Large intestine (tissue), 3 donors: ENCODE results near the gene NBPF12. TPM values are rescaled to one million over a fixed set of nuclear protein-coding genes. Genes with fewer than 3 reads are reported as not detected.
"Not testable (repeated sequence)": the region's sequence is repeated elsewhere in the genome, so short reads cannot be mapped to it uniquely, and the experiment has no call there.

ENCODE experiments used
- DNase-seq, 2 donors: peaks; one replicate each; pipeline versions ENCODE4 v3.0.0 to v3.0.0-alpha.2; 2013
- H3K27ac ChIP-seq: one replicate; pipeline ENCODE4 v1.5.1; 2013; ENCODE audit warnings: low read length
- H3K27me3 ChIP-seq: 2 replicates; pipeline ENCODE4 v1.6.1; 2013; ENCODE audit warnings: low read length; ENCODE audit not compliant: control insufficient read depth, insufficient read depth
- H3K36me3 ChIP-seq: 2 replicates; pipeline ENCODE4 v1.6.1; 2013; ENCODE audit warnings: low read length; ENCODE audit not compliant: control insufficient read depth, insufficient read depth
- H3K4me1 ChIP-seq: one replicate; pipeline ENCODE4 v1.6.1; 2013; ENCODE audit warnings: low read length; ENCODE audit not compliant: control insufficient read depth, insufficient read depth
- H3K4me3 ChIP-seq: one replicate; pipeline ENCODE4 v1.5.1; 2013; ENCODE audit warnings: low read length
- H3K9me3 ChIP-seq: one replicate; pipeline ENCODE4 v1.6.1; 2013; ENCODE audit warnings: mild to moderate bottlenecking, low read depth, low read length, moderate library complexity; ENCODE audit not compliant: control insufficient read depth
- WGBS: methylation state at CpG from one replicate; pipeline ENCODE4 v1.1.5; 2013; ENCODE audit warnings: low lambda C conversion rate; ENCODE audit not compliant: insufficient coverage; 5-methylcytosine and 5-hydroxymethylcytosine counted together
- polyA plus RNA-seq: library from polyadenylated mRNA; unstranded; fragments of 120-200 nt; gene quantifications from one replicate; pipeline ENCODE4 v1.2.1, GENCODE V29; 2013

The NBPF12 gene
- polyA plus RNA-seq, 1 donor = 17.5 TPM

- H3K27ac ChIP-seq, H3K4me1 ChIP-seq, DNase-seq, H3K36me3 ChIP-seq, H3K9me3 ChIP-seq, H3K4me3 ChIP-seq, H3K27me3 ChIP-seq: not testable (repeated sequence)
- WGBS = 60% methylated on average over 2 of the region's 4 CpGs
These were observed 47.7 kb downstream of the NBPF12 start for GRCh38 chr1:146985855-146986254.

- not testable (repeated sequence) for H3K4me1 ChIP-seq, H3K27me3 ChIP-seq
- WGBS = no CpG with 5 or more reads among the region's 4 CpGs
These were observed 48.3 kb downstream of the NBPF12 start for GRCh38 chr1:146986450-146986849.

DNA sequence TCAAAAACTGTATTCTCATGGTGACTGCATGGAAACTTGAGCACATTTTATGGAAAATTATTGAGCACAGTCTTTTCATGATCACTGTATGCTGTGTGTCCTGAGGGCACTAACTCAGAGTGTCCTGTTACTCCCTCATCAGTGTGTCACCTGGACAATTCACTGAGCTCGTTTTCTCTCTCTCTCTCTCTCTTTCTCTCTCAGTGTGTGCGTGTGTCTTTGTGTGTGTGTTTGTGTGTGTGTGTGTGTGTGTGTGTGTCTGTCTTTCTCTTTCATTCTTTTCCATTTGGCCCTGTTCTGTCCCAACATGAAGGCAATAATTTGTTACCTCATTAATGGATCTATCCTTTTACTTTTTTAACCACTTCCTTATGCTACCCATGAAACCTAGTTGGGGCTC lies 49.4 kb downstream of the NBPF12 start:
- not testable (repeated sequence) for H3K4me3 ChIP-seq, H3K27me3 ChIP-seq, DNase-seq, H3K9me3 ChIP-seq, H3K4me1 ChIP-seq, H3K36me3 ChIP-seq, H3K27ac ChIP-seq
- WGBS = no CpG with 5 or more reads among the region's 2 CpGs

More at GRCh38 chr1:146986450-146986849, 48.3 kb downstream of the NBPF12 start:
- not testable (repeated sequence) for DNase-seq, H3K27ac ChIP-seq, H3K9me3 ChIP-seq, H3K36me3 ChIP-seq, H3K4me3 ChIP-seq

DNA sequence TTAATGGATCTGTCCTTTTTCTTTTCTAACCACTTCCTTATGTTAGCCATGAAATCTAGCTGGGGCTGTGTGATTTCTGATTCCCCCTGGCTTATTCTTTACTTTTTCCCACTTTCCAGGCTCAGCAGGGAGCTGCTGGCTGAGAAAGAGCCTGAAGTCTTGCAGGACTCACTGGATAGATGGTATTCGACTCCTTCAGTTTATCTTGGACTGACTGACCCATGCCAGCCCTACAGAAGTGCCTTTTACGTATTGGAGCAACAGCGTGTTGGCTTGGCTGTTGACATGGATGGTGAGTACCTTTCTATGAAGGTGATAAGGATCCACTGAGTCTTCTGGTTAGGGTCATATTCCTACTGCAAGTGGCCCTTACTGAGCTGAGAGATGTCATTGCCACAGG lies 51.3 kb downstream of the NBPF12 start:
- not testable (repeated sequence) for DNase-seq, H3K36me3 ChIP-seq, H3K9me3 ChIP-seq, H3K27ac ChIP-seq, H3K4me1 ChIP-seq, H3K27me3 ChIP-seq, H3K4me3 ChIP-seq
- no CpG with 5 or more reads among the region's 3 CpGs for WGBS

DNA sequence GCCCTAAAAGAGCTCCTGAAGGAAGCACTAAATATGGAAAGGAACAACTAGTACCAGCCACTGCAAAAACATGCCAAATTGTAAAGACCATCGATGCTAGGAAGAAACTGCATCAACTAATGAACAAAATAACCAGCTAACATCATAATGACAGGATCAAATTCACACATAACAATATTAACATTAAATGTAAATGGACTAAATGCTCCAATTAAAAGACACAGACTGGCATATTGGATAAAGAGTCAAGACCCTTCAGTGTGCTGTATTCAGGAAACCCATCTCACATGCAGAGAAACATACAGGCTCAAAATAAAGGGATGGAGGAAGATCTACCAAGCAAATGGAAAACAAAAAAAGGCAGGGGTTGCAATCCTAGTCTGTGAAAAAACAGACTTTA lies 70.4 kb downstream of the NBPF12 start:
- H3K4me3 ChIP-seq, H3K4me1 ChIP-seq, H3K9me3 ChIP-seq, H3K27me3 ChIP-seq, H3K27ac ChIP-seq, DNase-seq, H3K36me3 ChIP-seq: not testable (repeated sequence)
- no CpG with 5 or more reads among the region's 1 CpG for WGBS

GRCh38 chr1:147026975-147027374 lies 88.9 kb downstream of the NBPF12 start:
- DNase-seq, H3K36me3 ChIP-seq, H3K4me1 ChIP-seq, H3K4me3 ChIP-seq, H3K27ac ChIP-seq, H3K27me3 ChIP-seq, H3K9me3 ChIP-seq: not testable (repeated sequence)
- WGBS = no CpG with 5 or more reads among the region's 4 CpGs

GRCh38 chr1:147030066-147030653 lies 92.0 kb downstream of the NBPF12 start:
- H3K27me3 ChIP-seq, H3K4me3 ChIP-seq, H3K27ac ChIP-seq, H3K9me3 ChIP-seq, DNase-seq, H3K4me1 ChIP-seq, H3K36me3 ChIP-seq: not testable (repeated sequence)
- no CpG with 5 or more reads among the region's 4 CpGs for WGBS

DNA sequence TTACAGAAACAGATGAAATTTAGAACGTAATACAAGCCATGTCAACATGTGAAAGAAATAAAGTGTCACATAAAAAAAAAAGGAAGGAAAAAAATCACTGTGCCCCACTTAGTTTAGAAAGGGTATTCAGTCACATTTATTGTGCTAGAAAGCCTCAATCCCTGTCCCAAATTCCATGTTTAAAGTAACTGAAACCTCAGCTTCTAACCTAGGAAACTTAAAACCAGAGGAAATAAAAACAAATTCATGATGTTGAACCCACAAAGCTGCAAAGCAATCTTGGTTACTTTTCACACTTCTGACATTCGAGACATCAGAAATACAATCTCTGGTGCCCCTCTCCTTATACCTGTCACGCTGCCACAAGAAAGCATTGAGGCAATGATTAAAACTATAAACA lies 101.8 kb downstream of the NBPF12 start:
- peaks cover 3% of the 10 kb centered on the region for H3K27me3 ChIP-seq
- no peaks in the 10 kb centered on the region for H3K9me3 ChIP-seq
- no peak for DNase-seq
- no peaks in the 10 kb centered on the region for H3K36me3 ChIP-seq
- WGBS = 100% methylated on average over 1 of the region's 3 CpGs
- H3K27ac ChIP-seq = no peak overlapping the region
- H3K4me3 ChIP-seq = no peak overlapping the region
- no peaks in the 10 kb centered on the region for H3K4me1 ChIP-seq

DNA sequence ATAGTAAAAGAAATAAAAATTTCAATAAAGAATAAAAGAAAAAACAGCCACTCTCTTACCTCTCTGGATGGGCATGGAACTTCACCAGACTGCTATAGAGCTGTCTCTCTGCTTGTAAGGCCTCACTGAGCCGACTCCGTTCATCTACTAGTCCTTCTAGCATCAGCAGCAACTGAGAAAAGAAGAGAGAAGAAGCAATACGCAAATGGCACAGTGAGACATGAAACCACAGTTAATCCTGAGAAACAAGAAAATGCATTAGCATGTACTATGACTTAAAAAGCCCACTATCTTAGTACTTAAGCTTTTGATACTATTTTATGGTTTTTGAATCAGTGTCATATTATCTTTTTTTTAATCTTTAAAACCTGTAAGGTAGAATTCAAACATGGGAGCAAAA lies 104.8 kb downstream of the NBPF12 start:
- H3K9me3 ChIP-seq, H3K4me1 ChIP-seq, DNase-seq, H3K27me3 ChIP-seq, H3K36me3 ChIP-seq, H3K4me3 ChIP-seq, H3K27ac ChIP-seq: not testable (repeated sequence)
- no CpG with 5 or more reads among the region's 3 CpGs for WGBS

DNA sequence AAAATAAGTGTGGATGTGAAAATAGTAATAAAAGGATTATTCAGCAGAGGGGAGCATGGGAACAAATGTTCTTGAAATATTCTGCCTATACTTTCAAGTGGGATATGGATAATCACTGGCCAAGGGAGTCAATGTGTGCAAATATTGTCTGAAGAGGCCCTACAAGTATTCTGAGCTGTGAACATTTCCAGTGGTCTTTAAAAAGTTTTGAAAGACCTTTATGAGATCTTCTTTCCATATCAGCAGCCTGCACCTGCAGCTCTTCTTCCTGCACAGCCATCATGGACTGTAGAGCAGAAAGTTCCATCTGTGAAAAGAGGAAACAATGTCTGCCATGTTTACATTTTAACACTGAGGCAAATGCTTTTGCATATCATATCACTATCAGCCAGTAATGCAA lies 106.4 kb downstream of the NBPF12 start:
- not testable (repeated sequence) for H3K4me1 ChIP-seq, H3K27me3 ChIP-seq, H3K4me3 ChIP-seq, H3K36me3 ChIP-seq, DNase-seq, H3K27ac ChIP-seq, H3K9me3 ChIP-seq
